HG02642 (cell line): ENCODE results near the gene SLC25A34.

Experiments used
- ATAC-seq: cut with Tn5 transposase; IDR thresholded peaks from one replicate; pipeline ENCODE4 v1.9.1; 2021; ENCODE audit warnings: mild to moderate bottlenecking; ENCODE audit not compliant: unreplicated experiment, poor library complexity

The SLC25A34 gene

GRCh38 chr1:15712168-15712567 lies 23.9 kb upstream of the SLC25A34 start:
- ATAC-seq, result no peak

GRCh38 chr1:15714406-15715136 lies 21.5 kb upstream of the SLC25A34 start:
- no peak for ATAC-seq

GRCh38 chr1:15717418-15718125 lies 18.5 kb upstream of the SLC25A34 start:
- ATAC-seq, result no peak

- ATAC-seq, result no peak
These were observed 17.9 kb upstream of the SLC25A34 start for GRCh38 chr1:15718199-15718601.

GRCh38 chr1:15719381-15720120 lies 16.5 kb upstream of the SLC25A34 start:
- no peak for ATAC-seq

- ATAC-seq, result no peak
These were observed 15.2 kb upstream of the SLC25A34 start for GRCh38 chr1:15720861-15721260.

GRCh38 chr1:15722411-15722810 lies 13.6 kb upstream of the SLC25A34 start:
- no peak for ATAC-seq

GRCh38 chr1:15722836-15723532 lies 13.1 kb upstream of the SLC25A34 start:
- no peak for ATAC-seq

GRCh38 chr1:15723631-15724246 lies 12.3 kb upstream of the SLC25A34 start:
- ATAC-seq, result no peak

GRCh38 chr1:15724949-15725880 lies 10.8 kb upstream of the SLC25A34 start:
- no peak for ATAC-seq

GRCh38 chr1:15726508-15726907 lies 9.6 kb upstream of the SLC25A34 start:
- no peak for ATAC-seq

GRCh38 chr1:15727021-15727420 lies 9.0 kb upstream of the SLC25A34 start:
- ATAC-seq, result no peak

GRCh38 chr1:15727424-15727823 lies 8.6 kb upstream of the SLC25A34 start:
- no peak for ATAC-seq

- no peak for ATAC-seq
These were observed 8.1 kb upstream of the SLC25A34 start for GRCh38 chr1:15727866-15728534.

GRCh38 chr1:15728937-15729657 lies 7.0 kb upstream of the SLC25A34 start:
- ATAC-seq, result no peak

GRCh38 chr1:15730423-15730822 lies 5.6 kb upstream of the SLC25A34 start:
- no peak for ATAC-seq

GRCh38 chr1:15730936-15731335 lies 5.1 kb upstream of the SLC25A34 start:
- no peak for ATAC-seq
